ENCODE measurements around the gene BACE1. TPM values are rescaled to one million over a fixed set of nuclear protein-coding genes. Genes with fewer than 3 reads are reported as not detected.

BACE1 gene
- total RNA-seq: 20.9 and 23.5 TPM in 2 replicates

GRCh38 chr11:117316197-117316961 is at the start of gene BACE1:
Gene BACE1 (minus strand): TSS chr11:117316256. CDS start chr11:117315795, 461 bp downstream.

GRCh38 chr11:117327567-117328374 is 11.7 kb upstream of the BACE1 start, which contains the start of gene CEP164:
Gene CEP164 (plus strand): TSS chr11:117327854. CDS start chr11:117338587, 10,733 bp downstream.

GRCh38 chr11:117290809-117291396 is 25.2 kb downstream of the BACE1 start, which contains the start of gene BACE1-AS:
Gene BACE1-AS (plus strand): TSS chr11:117291346.

Other genes starting within 250 kb of the BACE1 start
- gene SIK3, start 217.8 kb downstream of the BACE1 start, total RNA-seq: 16.3 and 19.1 TPM in 2 replicates
- gene PAFAH1B2, start 172.0 kb downstream of the BACE1 start, total RNA-seq: 164 and 193 TPM in 2 replicates
- 10.4 and 13.9 TPM in 2 replicates for gene SIDT2, start 137.5 kb downstream of the BACE1 start, total RNA-seq
- gene TAGLN, start 116.9 kb downstream of the BACE1 start, total RNA-seq: 415 and 1,612 TPM in 2 replicates
- gene PCSK7, start 84.2 kb downstream of the BACE1 start, total RNA-seq: 69.6 and 80.4 TPM in 2 replicates
- gene RNF214, start 83.6 kb downstream of the BACE1 start, total RNA-seq: 10.2 and 13.6 TPM in 2 replicates
- 2.0 and 3.2 TPM in 2 replicates for gene BACE1-AS, start 24.9 kb downstream of the BACE1 start, total RNA-seq
- 42.6 and 48.1 TPM in 2 replicates for gene CEP164, start 11.6 kb upstream of the BACE1 start, total RNA-seq

All from uterine smooth muscle cell (primary cell).